GM19193 (cell line): Measurements from ENCODE around the gene MAPK14.

Experiments
- POLR2A ChIP-seq: IDR thresholded peaks from 4 replicates; pipeline ENCODE4 v1.6.1; 2011; ENCODE audit not compliant: insufficient read depth, insufficient read length; ENCODE audit errors: extremely low read depth

Gene MAPK14

DNA sequence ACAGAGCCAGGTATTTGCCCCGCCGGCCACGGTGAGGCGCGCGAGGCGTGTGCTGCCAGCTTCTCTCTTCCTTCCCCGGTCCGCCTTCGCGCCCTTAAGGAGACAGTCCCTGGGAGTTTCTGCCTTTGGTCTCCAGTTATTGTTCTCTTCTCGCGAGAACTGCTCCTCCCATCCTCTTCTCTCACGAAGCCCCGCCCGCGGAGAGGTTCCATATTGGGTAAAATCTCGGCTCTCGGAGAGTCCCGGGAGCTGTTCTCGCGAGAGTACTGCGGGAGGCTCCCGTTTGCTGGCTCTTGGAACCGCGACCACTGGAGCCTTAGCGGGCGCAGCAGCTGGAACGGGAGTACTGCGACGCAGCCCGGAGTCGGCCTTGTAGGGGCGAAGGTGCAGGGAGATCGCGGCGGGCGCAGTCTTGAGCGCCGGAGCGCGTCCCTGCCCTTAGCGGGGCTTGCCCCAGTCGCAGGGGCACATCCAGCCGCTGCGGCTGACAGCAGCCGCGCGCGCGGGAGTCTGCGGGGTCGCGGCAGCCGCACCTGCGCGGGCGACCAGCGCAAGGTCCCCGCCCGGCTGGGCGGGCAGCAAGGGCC is at the start of gene MAPK14:
MAPK14 (plus strand) TSS at position 308 of the 587 bp plus-strand sequence. CDS start 350 bp downstream, outside the sequence.
- peak; percentile 92 for TF ChIP-seq POLR2A

- TF ChIP-seq POLR2A: no peak
These were observed 46.5 kb upstream of the MAPK14 start for GRCh38 chr6:35980991-35981645.

DNA sequence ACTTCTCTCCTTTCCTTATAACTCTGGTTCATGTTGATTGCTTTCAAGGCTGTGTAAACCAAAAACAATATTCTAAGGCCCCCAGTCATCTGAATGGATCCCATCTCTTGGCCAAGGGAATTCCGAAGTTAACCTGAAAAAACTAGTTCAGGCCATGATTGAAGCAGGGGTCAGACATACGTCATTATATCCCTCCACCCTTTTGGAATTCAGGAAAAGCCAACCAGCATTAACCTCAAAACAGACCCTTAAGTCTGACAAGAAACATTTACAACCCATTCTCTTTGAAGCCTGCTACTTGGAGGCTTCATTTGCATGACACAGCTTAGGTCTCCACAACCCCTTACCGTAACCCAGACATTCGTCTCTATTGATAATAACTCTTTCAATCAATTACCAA is 42.9 kb upstream of the MAPK14 start:
- no peak for TF ChIP-seq POLR2A

DNA sequence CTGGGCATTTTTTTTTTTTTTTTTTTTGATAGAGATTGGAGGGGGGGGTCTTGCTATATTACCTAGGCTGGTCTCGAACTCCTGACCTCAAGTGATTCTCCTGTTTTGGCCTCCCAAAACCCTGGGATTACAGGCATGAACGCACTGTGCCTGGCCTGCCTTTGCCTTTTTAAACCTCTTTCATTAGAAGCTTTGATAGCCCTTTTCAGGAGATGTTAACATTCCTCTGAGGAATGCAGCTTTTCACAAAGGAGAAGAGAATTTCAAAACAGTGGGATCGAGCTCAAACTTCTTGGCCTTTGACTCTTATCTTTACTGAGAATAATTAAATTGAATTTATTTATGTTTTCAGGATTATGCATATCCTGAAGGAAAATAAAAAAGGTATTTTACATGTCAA is 34.5 kb upstream of the MAPK14 start:
- no peak for TF ChIP-seq POLR2A

DNA sequence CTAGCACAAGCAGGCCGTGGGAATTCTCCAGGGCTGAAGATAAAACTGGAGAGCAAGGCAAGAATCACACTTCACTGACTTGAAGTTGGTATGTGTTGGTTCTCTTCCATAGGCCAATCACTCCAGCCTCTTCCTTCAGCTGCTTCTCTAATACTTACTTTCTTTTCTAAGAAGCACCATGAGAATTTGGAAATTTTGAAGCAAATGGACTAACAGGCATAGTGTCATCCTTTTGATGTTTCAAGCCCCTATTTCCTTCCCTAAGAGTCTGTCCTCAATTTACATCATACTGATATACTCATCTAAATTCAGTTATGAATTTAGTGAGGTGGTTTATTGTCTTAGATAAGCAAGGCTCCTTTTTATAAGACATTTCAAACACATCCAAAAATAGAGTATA is 27.2 kb upstream of the MAPK14 start:
- no peak for TF ChIP-seq POLR2A

GRCh38 chr6:36015666-36016065 is 11.9 kb upstream of the MAPK14 start:
- no peak for TF ChIP-seq POLR2A

- no peak for TF ChIP-seq POLR2A
These were observed 9.3 kb upstream of the MAPK14 start for GRCh38 chr6:36018339-36018738.

DNA sequence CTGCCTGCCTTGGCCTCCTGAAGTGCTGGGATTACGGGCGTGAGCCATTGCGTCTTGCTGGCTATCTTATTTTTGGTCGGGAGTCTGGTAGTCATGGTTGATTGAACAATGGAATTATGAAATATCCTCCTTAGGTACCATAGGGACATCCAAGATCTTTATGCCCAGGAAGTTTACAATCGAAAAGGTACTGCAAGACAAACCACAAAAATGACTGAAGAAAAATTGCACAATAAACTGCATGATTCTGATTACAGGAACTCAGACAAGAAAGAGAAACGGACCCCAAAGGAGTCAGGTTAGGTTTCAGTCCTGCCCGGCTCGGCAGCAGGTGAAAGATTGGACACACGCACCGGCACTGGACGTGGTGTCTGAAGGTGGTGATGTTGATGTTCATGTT is 8.4 kb upstream of the MAPK14 start:
- TF ChIP-seq POLR2A: no peak

GRCh38 chr6:36020154-36020553 is 7.5 kb upstream of the MAPK14 start:
- TF ChIP-seq POLR2A: no peak

DNA sequence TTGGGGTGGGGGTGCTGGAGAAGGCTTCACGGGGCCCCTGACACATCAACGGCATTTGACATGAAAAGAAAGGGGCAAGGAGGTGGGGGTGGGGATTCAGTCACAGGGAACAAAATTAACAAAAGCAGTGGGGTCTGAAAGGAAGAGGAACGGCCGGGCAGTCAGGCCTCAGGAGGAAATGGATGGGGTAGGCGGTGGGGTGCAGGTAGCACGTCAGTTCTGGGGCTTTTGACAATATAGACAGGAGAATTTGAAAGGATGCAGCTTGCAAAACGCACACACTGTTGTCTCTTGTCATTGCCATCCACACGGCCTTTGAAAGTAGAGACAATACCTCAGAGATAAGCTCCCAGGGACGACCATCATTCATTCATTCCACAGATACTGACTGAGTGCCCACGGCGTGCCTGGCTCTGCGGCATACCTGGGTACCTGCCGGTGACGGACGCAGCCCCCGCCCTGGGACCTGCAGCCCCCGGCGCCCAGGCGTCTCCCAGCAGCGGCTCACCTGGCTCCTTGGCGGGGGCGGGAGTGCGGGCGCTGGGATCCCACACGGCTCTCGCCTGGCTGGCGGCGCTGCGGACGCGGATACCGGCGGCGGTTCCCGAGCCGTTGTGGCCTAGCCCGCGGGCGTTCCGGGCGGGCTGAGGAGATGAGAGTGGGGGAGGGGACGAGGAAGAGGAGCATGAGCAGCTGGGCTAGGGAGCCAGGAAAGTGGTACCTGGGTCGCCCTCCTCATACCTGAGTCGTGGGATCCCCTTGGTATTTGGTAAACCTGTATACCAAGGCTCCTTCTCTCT is 3.4 kb upstream of the MAPK14 start, which contains the start of gene SLC26A8:
SLC26A8 (minus strand) TSS at position 646 of the 800 bp plus-strand sequence. CDS start 4,934 bp downstream, outside the sequence.
- TF ChIP-seq POLR2A: no peak

DNA sequence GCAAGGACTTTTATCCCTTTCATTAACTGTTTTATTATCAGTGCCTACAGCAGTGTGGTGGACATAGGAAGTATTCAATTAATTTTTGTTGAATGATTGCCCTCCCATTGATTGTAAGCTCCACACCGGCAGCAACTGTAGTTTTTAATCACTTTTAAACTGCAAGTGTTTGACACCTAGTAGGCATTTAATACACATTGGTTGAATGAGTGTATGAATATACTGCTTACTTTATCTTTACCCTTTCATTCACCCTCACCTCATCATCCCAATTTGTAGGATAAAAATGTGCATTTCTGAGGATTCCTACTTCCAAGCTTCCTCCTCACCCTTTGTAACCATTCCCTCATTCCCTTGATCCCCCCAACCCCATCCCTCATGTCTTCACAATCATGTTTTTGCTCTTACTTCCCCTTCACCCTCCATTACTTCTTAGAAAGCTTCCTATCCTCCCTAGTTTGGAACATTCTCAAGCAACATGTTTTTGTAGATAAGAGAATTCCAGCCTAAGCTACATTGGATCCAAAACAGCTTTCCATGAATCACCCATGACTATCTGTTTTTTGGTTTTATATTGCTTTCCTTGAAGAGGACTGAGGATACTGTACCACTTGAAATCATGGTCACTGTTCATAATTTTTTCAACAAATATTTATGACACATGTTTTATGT is 2.2 kb upstream of the MAPK14 start:
- no peak for TF ChIP-seq POLR2A

DNA sequence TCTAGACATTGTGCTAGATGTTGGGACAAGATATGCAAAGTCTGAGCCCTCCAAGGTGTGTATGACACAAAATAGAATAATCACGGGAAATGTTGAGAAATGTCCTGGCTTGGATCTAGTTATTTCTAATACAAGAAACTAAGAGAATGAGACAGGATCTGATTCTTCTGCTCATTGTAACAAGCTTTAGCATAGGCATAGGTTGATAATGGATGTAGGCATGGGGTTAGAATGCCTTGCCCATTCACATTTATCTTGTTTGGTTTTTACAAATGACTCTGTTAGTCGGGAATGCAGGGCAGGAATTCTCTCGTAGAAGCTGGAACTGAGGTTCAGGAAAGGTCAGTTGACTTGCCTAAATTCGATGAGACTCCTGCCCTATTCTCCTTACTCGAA is 1.7 kb upstream of the MAPK14 start:
- no peak for TF ChIP-seq POLR2A

DNA sequence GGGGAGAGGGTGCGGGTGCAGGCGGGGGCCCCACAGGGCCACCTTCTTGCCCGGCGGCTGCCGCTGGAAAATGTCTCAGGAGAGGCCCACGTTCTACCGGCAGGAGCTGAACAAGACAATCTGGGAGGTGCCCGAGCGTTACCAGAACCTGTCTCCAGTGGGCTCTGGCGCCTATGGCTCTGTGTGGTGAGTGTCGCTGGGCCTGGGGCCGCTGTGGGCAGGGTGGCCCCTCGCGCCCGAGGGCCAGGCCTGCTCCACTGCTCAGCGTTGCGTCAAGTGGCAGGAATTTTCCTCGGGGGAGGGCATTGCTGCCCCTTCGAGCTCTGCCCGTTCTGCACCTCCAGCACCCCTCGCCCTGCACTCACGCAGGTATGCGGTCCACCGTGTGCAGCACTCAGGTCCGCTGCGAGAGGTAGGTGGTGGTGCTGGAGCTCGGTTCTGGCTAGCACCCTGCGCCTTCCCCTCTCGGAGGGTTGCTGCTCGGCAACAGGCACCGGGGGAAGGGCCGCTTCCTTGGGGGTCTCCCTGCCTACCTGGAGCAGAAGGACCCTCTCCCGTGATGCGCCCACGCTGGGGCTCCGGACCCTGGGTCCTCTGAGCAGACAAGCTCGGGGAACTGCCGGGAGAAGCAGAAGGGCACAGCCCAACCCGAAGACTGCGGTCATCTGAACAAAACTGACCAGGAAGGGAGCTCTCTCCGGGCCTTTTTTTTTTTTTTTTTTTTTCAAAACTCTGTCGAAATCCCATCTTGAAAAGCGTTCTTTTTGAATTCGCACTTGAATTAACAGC is 674 bp downstream of the MAPK14 start:
- TF ChIP-seq POLR2A: no peak

GRCh38 chr6:36028877-36029324 is 1.3 kb downstream of the MAPK14 start:
- no peak for TF ChIP-seq POLR2A
